ENCODE results near the gene SAP130.

Gene SAP130

GRCh38 chr2:127993659-127994058 lies 34.2 kb downstream of the SAP130 start:
- TF ChIP-seq CTCF (IDR thresholded peaks at IDR 0.05; ENCODE audit: control extremely low read depth, extremely low read depth, low read depth, missing control alignments): no peak
- ChIA-PET CTCF (interaction anchor here (1.5 kb wide), 1 partner anchor 10 kb away, joined by 3 read pairs; no protein-coding TSS in a partner anchor), POLR2A (no interaction called here)
- no peak for DNase-seq (ENCODE audit: extremely low spot score)

- ChIA-PET POLR2A (no interaction called here), CTCF (no interaction called here)
- TF ChIP-seq CTCF (IDR thresholded peaks at IDR 0.05; ENCODE audit: control extremely low read depth, extremely low read depth, low read depth, missing control alignments): no peak
- DNase-seq (ENCODE audit: extremely low spot score): no peak
These were observed 36.1 kb downstream of the SAP130 start for GRCh38 chr2:127991742-127992141.

- ChIA-PET POLR2A (no interaction called here), CTCF (interaction anchor here (0.7 to 1.5 kb wide), 2 partner anchors 12 to 13 kb away, joined by 3 read pairs; no protein-coding TSS in a partner anchor)
- DNase-seq (ENCODE audit: extremely low spot score): no peak
- TF ChIP-seq CTCF (IDR thresholded peaks at IDR 0.05; ENCODE audit: control extremely low read depth, extremely low read depth, low read depth, missing control alignments): no peak
These were observed 41.2 kb downstream of the SAP130 start for GRCh38 chr2:127986548-127987079.

GRCh38 chr2:127985735-127986134 lies 42.1 kb downstream of the SAP130 start:
- ChIA-PET POLR2A (no interaction called here), CTCF (interaction anchor here (1.2 to 1.5 kb wide), 2 partner anchors 13 to 230 kb away, joined by 3 read pairs; no protein-coding TSS in a partner anchor)
- TF ChIP-seq CTCF (IDR thresholded peaks at IDR 0.05; ENCODE audit: control extremely low read depth, extremely low read depth, low read depth, missing control alignments): no peak
- DNase-seq (ENCODE audit: extremely low spot score): no peak

GRCh38 chr2:127985026-127985734 lies 42.7 kb downstream of the SAP130 start:
- ChIA-PET POLR2A (no interaction called here), CTCF (interaction anchor here (1.2 to 1.5 kb wide), 3 partner anchors 12 to 231 kb away, joined by 3 read pairs; no protein-coding TSS in a partner anchor)
- TF ChIP-seq CTCF (IDR thresholded peaks at IDR 0.05; ENCODE audit: control extremely low read depth, extremely low read depth, low read depth, missing control alignments): no peak
- DNase-seq (ENCODE audit: extremely low spot score): no peak

- CTCF ChIA-PET: interaction anchor here (1.2 kb wide), 2 partner anchors 13 to 232 kb away, joined by 3 read pairs; no protein-coding TSS in a partner anchor
- TF ChIP-seq CTCF (IDR thresholded peaks at IDR 0.05; ENCODE audit: control extremely low read depth, extremely low read depth, low read depth, missing control alignments): no peak
- POLR2A ChIA-PET: no interaction called here
- no peak for DNase-seq (ENCODE audit: extremely low spot score)
These were observed 43.3 kb downstream of the SAP130 start for GRCh38 chr2:127984551-127984950.

Measured in GM10248 (cell line).